Dendritic cell treated with granulocyte-macrophage colony-stimulating factor and Interleukin-4, amounts not matched to agents 40 ng/mL and 50 ng/mL, for 4 days (primary cell): Measurements from ENCODE around the gene ABLIM3.

Experiments
- H3K27ac Mint-ChIP-seq: one replicate; pipeline ENCODE4 v1.8.0; 2022; ENCODE audit warnings: mild to moderate bottlenecking, mixed read lengths
- H3K27me3 Mint-ChIP-seq: one replicate; pipeline ENCODE4 v1.8.0; 2022; ENCODE audit warnings: mild to moderate bottlenecking, mixed read lengths
- H3K36me3 Mint-ChIP-seq: one replicate; pipeline ENCODE4 v1.8.0; 2022; ENCODE audit warnings: low read depth, mixed read lengths
- H3K4me1 Mint-ChIP-seq: one replicate; pipeline ENCODE4 v1.8.0; 2022; ENCODE audit warnings: low read depth, mixed read lengths
- H3K4me3 Mint-ChIP-seq: one replicate; pipeline ENCODE4 v1.8.0; 2022; ENCODE audit warnings: mild to moderate bottlenecking, moderate library complexity, mixed read lengths
- H3K9me3 Mint-ChIP-seq: one replicate; pipeline ENCODE4 v1.8.0; 2022; ENCODE audit warnings: mixed read lengths
- intact Hi-C: fragments of 100-400 bp; cut with micrococcal nuclease; formaldehyde crosslinking; loops from one replicate; pipeline ENCODE4 v1.15.0; 2022

The ABLIM3 gene

GRCh38 chr5:149201121-149201637, 59.9 kb downstream of the ABLIM3 start:
- no peak overlapping the region for H3K4me3 Mint-ChIP-seq
- H3K9me3 Mint-ChIP-seq = no peaks in the 10 kb centered on the region
- H3K27me3 Mint-ChIP-seq = no peaks in the 10 kb centered on the region
- no peaks in the 10 kb centered on the region for H3K36me3 Mint-ChIP-seq
- no peaks in the 10 kb centered on the region for H3K4me1 Mint-ChIP-seq
- H3K27ac Mint-ChIP-seq = no peak overlapping the region
- intact Hi-C loops = no loop called here

- no peaks in the 10 kb centered on the region for H3K4me1 Mint-ChIP-seq
- H3K27me3 Mint-ChIP-seq = no peaks in the 10 kb centered on the region
- no peak overlapping the region for H3K4me3 Mint-ChIP-seq
- no peaks in the 10 kb centered on the region for H3K9me3 Mint-ChIP-seq
- no peaks in the 10 kb centered on the region for H3K36me3 Mint-ChIP-seq
- intact Hi-C loops = no loop called here
- no peak overlapping the region for H3K27ac Mint-ChIP-seq
Observed at GRCh38 chr5:149202910-149203451, 61.7 kb downstream of the ABLIM3 start.

- H3K27ac Mint-ChIP-seq = no peak overlapping the region
Observed at GRCh38 chr5:149203921-149204441, 62.7 kb downstream of the ABLIM3 start.

DNA sequence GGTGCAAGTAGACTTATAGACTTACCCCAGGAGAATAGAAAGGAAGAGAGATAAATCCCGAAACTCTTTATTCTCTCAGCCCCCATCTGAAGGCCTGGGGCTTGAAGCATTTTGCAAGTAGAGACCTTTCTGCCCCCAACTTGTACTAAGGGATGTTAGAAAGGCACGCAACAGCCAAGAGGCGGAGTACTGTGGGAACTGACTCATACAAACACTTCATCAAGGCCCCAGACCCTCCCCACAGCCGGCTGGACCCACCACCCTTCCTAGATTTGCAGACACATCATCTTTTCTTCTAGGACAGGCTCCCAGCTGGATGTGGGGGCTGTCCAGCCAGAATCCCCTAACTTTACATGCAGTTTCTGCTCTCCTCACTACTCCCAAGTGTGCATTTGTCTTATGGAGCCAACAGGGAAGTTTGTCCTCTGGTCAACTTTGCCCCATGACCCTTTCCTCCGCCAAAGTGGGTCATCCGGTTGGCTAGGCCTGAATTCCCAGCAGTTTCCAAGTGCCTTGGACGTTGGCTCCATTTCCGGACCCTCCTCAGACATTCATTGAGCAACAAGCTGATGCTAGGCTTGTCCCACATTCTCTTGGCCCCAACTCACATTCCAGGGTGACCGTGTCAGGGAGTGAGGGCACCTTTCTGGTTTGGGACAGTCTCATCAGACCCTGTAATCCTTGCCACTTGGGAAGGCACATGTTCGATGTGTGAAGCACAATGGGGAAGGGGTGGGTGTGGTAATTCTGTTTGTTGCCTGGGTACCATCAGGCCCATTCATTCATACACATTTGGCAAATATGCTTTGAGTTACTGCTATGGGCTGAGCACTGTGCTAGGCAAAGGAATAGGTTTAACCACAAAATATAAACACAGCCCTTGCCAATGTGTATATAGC, 64.6 kb downstream of the ABLIM3 start:
- no peaks in the 10 kb centered on the region for H3K36me3 Mint-ChIP-seq
- no peaks in the 10 kb centered on the region for H3K4me1 Mint-ChIP-seq
- no peak overlapping the region for H3K4me3 Mint-ChIP-seq
- intact Hi-C loops = no loop called here
- H3K9me3 Mint-ChIP-seq = no peaks in the 10 kb centered on the region
- no peak overlapping the region for H3K27ac Mint-ChIP-seq
- H3K27me3 Mint-ChIP-seq = no peaks in the 10 kb centered on the region

More at GRCh38 chr5:149203921-149204441, 62.7 kb downstream of the ABLIM3 start:
- Mint-ChIP-seq H3K9me3 (no peaks in the 10 kb centered on the region), H3K36me3 (no peaks in the 10 kb centered on the region), H3K4me1 (no peaks in the 10 kb centered on the region), H3K27me3 (no peaks in the 10 kb centered on the region), H3K4me3 (no peak overlapping the region)
- intact Hi-C loops = no loop called here

DNA sequence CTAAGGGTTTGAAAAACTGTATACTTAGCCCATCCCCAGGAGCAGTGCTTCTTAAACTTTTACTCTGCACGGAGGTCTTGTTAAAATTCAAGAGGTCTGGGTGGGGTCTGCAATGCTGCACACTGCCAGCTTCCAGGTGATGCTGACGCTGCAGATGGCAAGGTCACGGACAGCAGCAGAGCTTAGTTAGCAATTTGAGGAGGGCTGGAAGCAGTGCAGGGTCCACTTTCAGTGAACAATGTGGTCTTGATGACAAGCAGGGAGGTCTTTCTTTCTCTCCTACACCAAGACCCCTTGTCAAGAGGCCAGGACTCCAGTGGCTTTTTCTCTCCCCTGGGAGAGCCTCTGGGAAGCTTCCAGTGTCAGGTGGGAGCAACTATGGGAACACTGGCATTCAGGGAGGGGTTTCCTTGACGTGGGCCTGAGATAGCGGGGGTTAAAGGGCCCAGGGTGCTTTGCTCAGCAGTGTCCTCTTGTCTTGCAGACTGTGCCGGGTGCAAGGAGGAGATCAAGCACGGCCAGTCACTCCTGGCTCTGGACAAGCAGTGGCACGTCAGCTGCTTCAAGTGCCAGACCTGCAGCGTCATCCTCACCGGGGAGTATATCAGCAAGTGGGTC, 65.3 kb downstream of the ABLIM3 start:
- intact Hi-C loops = no loop called here
- Mint-ChIP-seq H3K27ac (no peak overlapping the region), H3K27me3 (no peaks in the 10 kb centered on the region), H3K9me3 (no peaks in the 10 kb centered on the region), H3K4me1 (no peaks in the 10 kb centered on the region), H3K36me3 (no peaks in the 10 kb centered on the region), H3K4me3 (no peak overlapping the region)

GRCh38 chr5:149207831-149208230, 66.5 kb downstream of the ABLIM3 start:
- Mint-ChIP-seq H3K27ac (no peak overlapping the region), H3K4me3 (no peak overlapping the region), H3K4me1 (no peaks in the 10 kb centered on the region), H3K9me3 (no peaks in the 10 kb centered on the region), H3K27me3 (no peaks in the 10 kb centered on the region), H3K36me3 (no peaks in the 10 kb centered on the region)
- intact Hi-C loops = no loop called here

- Mint-ChIP-seq H3K36me3 (no peaks in the 10 kb centered on the region), H3K9me3 (no peaks in the 10 kb centered on the region), H3K27me3 (peaks cover 4% of the 10 kb centered on the region), H3K27ac (no peak overlapping the region), H3K4me1 (no peaks in the 10 kb centered on the region), H3K4me3 (no peak overlapping the region)
- intact Hi-C loops = no loop called here
Observed at GRCh38 chr5:149210225-149210624, 68.9 kb downstream of the ABLIM3 start.

DNA sequence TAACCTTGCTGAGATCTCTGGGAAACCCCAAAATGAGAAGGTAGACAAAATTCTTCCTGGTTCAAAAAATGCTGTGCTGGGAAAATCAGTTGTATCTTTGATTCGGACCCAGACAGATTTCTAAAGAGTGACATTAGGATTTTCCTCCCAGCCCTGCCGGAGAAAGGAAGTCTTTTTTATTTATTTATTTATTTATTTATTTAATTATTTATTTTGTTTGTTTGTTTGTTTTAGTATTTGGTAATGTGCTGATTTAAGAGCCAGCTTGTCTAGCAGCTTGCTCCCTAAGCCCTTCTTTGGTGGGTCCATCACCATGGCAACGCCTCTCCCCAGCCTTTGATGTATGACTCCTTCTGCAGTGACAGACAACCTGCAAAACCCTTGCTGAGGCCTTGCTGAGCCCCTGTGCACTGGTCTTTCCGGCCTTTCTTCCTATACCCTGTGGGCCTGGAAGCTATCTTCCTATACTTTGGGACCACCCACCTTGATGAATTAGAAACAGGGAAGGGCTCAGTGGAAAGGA, 69.7 kb downstream of the ABLIM3 start:
- no peak overlapping the region for H3K4me3 Mint-ChIP-seq
- intact Hi-C loops = no loop called here
- no peak overlapping the region for H3K27ac Mint-ChIP-seq
- H3K4me1 Mint-ChIP-seq = no peaks in the 10 kb centered on the region
- H3K27me3 Mint-ChIP-seq = peaks cover 4% of the 10 kb centered on the region
- H3K9me3 Mint-ChIP-seq = no peaks in the 10 kb centered on the region
- H3K36me3 Mint-ChIP-seq = no peaks in the 10 kb centered on the region

GRCh38 chr5:149211566-149211965, 70.3 kb downstream of the ABLIM3 start:
- intact Hi-C loops = no loop called here
- Mint-ChIP-seq H3K27ac (no peak overlapping the region), H3K4me3 (no peak overlapping the region), H3K9me3 (no peaks in the 10 kb centered on the region), H3K36me3 (no peaks in the 10 kb centered on the region), H3K4me1 (no peaks in the 10 kb centered on the region), H3K27me3 (peaks cover 4% of the 10 kb centered on the region)

DNA sequence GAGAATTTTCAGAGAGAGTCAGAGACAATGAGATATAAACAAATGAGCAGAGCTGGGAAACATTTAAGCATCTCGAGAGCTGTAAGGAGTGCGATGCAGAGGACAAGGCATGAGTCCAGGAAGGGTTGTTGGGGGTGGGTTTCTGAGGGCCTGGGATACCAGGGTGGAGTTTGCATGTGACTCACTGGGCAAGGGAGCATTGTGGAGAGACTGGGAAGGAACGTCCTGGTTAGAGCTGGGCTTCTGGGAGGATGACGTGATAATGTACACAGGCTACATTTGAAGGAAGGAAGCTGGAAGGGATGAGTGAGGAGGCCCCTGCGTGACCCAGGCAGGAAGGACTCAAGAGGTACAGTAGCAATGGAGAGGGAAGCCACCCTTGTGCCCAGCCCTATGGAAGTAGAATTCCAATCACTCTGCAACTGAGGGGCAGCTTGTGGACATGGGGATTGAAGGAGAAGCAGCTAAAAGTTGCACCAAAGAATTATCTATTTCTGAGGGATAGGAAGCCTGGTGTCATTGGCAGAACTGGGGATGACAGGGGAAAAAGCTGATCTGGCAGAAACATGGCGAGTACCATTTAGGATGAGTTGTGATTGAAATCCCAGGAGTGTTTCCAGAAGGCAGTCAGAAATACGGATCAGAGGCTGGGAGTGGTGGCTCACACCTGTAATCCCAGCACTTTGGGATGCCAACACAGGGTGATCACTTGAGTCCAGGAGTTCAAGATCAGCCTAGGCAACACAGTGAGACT, 71.1 kb downstream of the ABLIM3 start:
- H3K9me3 Mint-ChIP-seq = no peaks in the 10 kb centered on the region
- H3K36me3 Mint-ChIP-seq = no peaks in the 10 kb centered on the region
- no peaks in the 10 kb centered on the region for H3K4me1 Mint-ChIP-seq
- H3K27me3 Mint-ChIP-seq = peaks cover 4% of the 10 kb centered on the region
- intact Hi-C loops = no loop called here
- no peak overlapping the region for H3K27ac Mint-ChIP-seq
- no peak overlapping the region for H3K4me3 Mint-ChIP-seq

DNA sequence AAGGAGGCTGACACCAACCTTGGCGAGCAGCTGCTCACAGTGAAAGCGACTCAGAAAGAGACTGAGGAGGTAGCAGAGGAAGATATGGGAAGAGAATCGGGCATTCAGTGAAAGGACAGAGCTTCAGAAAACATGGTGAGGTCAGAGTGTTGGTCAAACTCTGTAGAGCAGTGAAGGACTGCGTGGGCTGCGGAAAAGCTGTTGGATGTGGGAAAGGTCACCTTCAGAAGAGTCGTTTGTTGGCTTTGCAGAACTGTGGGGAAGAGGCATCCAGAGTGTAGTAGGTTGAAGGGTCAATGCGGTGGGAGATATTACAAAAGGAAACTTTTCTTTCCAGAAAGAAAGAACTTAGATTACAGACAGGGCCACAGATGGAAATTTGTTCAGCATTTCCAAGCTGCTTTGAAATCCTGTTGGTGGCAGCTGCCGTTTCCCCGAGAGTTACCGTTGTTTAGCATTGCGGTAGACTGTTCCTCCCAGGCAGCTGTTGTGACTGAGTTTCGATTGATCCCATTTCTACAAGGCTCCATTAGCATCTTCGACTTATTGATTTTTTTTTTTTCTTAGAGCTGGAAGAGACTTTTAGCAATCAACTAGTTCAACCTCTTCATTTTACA, 72.1 kb downstream of the ABLIM3 start:
- H3K27me3 Mint-ChIP-seq = peaks cover 4% of the 10 kb centered on the region
- H3K36me3 Mint-ChIP-seq = no peaks in the 10 kb centered on the region
- no peak overlapping the region for H3K27ac Mint-ChIP-seq
- H3K4me3 Mint-ChIP-seq = no peak overlapping the region
- H3K9me3 Mint-ChIP-seq = no peaks in the 10 kb centered on the region
- no peaks in the 10 kb centered on the region for H3K4me1 Mint-ChIP-seq
- intact Hi-C loops = no loop called here

DNA sequence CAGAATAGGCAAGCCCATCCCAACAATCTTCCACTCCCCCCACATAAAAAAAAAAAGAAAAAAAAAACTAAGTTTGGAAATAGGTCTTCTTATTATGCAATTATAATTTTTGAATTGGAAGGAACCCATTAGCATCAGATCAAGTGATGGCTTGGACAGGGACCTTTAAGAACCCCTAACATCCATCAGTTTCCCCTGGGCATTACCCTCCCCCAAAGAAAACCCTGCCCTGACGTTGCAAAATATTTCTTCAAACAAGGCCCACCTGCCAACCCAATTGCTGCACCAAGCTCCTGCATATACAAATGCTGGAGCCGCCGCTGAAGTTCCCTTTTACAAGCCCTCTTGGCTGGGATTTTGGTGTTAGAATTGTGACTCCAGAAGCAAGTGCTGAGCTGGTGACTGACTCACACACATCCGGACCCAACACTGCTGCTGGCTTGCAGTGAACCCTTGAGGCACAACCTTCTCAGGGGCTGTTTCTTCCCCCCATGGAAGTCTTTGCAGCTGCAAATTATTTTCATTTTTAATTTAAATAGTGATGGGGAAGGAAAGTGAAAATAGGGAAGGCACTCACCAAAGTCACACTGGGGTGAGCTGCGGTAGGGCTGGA, 74.3 kb downstream of the ABLIM3 start:
- Mint-ChIP-seq H3K9me3 (no peaks in the 10 kb centered on the region), H3K36me3 (no peaks in the 10 kb centered on the region), H3K4me3 (no peak overlapping the region), H3K4me1 (no peaks in the 10 kb centered on the region), H3K27me3 (peaks cover 4% of the 10 kb centered on the region), H3K27ac (no peak overlapping the region)
- intact Hi-C loops = no loop called here

DNA sequence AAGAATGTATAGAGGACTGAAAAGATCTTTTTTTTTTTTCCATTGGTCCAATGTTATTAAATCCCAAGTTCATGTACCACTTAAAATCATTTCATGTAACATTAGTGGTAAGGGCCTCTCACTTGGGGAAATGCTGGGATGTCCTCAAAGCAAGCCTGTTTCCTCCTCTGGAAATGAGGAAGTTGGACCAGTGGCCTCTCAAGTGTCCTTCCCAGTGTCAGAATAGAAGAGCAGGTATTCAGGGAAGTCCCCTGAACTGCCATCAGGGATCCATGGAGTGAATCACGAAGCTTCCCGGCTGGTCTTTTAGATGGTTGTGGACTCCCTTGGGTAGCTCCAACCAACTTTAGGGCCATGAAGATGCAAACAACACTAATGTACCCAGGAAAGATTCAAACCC, 75.2 kb downstream of the ABLIM3 start:
- Mint-ChIP-seq H3K4me3 (no peak overlapping the region), H3K27ac (no peak overlapping the region), H3K9me3 (no peaks in the 10 kb centered on the region), H3K27me3 (peaks cover 4% of the 10 kb centered on the region), H3K4me1 (no peaks in the 10 kb centered on the region), H3K36me3 (no peaks in the 10 kb centered on the region)
- intact Hi-C loops = no loop called here
